HepG2 (cell line): ENCODE results near the gene SLC25A45. TPM values are rescaled to one million over a fixed set of nuclear protein-coding genes. Genes with fewer than 3 reads are reported as not detected.

Source experiments
- ATAC-seq: fragments of 200-7000 bp; cut with Tn5 transposase; 3 replicates; pipeline ENCODE4 v1.9.1; 2020; ENCODE audit warnings: mild to moderate bottlenecking, moderate library complexity
- BruUV-seq: library from RNA; stranded (reverse); fragments of 400-500 nt; replicated peaks from 2 replicates; lab custom pipeline; 2021; lab: Mats Ljungman, UMichigan
- CTCF ChIA-PET: fragments of 300-600 bp; formaldehyde crosslinking; extraction: SDS; loops from one replicate; lab custom pipeline; 2021; ENCODE audit warnings: low total read pairs, inconsistent platforms, low intra/inter-chr PET ratio; lab: Yijun Ruan, JAX
- POLR2A ChIA-PET: fragments of 350-600 bp; sonication (Branson Sonifier 250); formaldehyde crosslinking; loops from one replicate; lab custom pipeline; 2020; ENCODE audit warnings: antibody characterized with exemption, inconsistent platforms; lab: Yijun Ruan, JAX
- DNase-seq: peaks from one replicate; pipeline ENCODE4 v3.0.0-alpha.2; 2015; ENCODE audit warnings: low spot score
- FAIRE-seq: peaks from 3 replicates; lab custom pipeline; 2011; peaks lifted over from hg19 to GRCh38; lab: Jason Lieb, UNC
- H2AFZ ChIP-seq: one replicate; pipeline ENCODE4 v1.6.1; 2011; ENCODE audit warnings: low read length, inconsistent platforms
- H3K27ac ChIP-seq: fragments of 300-600 bp; 3 replicates; pipeline ENCODE4 v1.8.0; 2011; ENCODE audit warnings: mixed run types, mild to moderate bottlenecking, mixed read lengths, low read length, inconsistent platforms; ENCODE audit not compliant: insufficient read depth; ENCODE audit errors: extremely low read length
- H3K27me3 ChIP-seq, 2 experiments: fragments of 200-600 bp in 1 of 2; 2 replicates in 1 of 2; 3 replicates in 1 of 2; pipeline versions ENCODE4 v1.6.0 to v1.8.0; 2011; ENCODE audit warnings: low read length in 2 of 2, mild to moderate bottlenecking in 2 of 2, moderate library complexity in 2 of 2, inconsistent platforms in 1 of 2; ENCODE audit not compliant: insufficient read depth in 2 of 2, control insufficient read depth in 1 of 2
- H3K36me3 ChIP-seq, 2 experiments: fragments of 200-600 bp in 1 of 2; replicated peaks in 1 of 2; 2 replicates in 1 of 2; 3 replicates in 1 of 2; pipeline versions ENCODE4 v1.5.1 to v1.8.0; 2011; ENCODE audit warnings: low read length in 2 of 2, inconsistent platforms in 1 of 2; ENCODE audit not compliant: insufficient read depth in 2 of 2, control insufficient read depth in 1 of 2
- H3K4me1 ChIP-seq: 2 replicates; pipeline ENCODE4 v1.5.1; 2012; ENCODE audit warnings: low read length, inconsistent platforms; ENCODE audit not compliant: insufficient read depth
- H3K4me2 ChIP-seq: 2 replicates; pipeline ENCODE4 v1.6.0; 2011; ENCODE audit warnings: low read depth, low read length, inconsistent platforms
- H3K4me3 ChIP-seq, 3 experiments: fragments of 200-600 bp in 1 of 3; sonication (generic), shearing (Covaris generic) in 1 of 3; replicated peaks in 1 of 3; 2 replicates each; pipeline ENCODE4 v1.5.1; 2011 to 2016; ENCODE audit warnings: low read length in 3 of 3, inconsistent platforms in 2 of 3, low read depth in 2 of 3, mild to moderate bottlenecking in 2 of 3, control low read depth in 1 of 3, mixed read lengths in 1 of 3; ENCODE audit not compliant: insufficient read depth in 1 of 3
- H3K79me2 ChIP-seq: one replicate; pipeline ENCODE4 v1.6.1; 2011; ENCODE audit warnings: low read length, inconsistent platforms; ENCODE audit not compliant: insufficient read depth
- H3K9ac ChIP-seq: 2 replicates; pipeline ENCODE4 v1.6.0; 2011; ENCODE audit warnings: mild to moderate bottlenecking, low read depth, low read length, inconsistent platforms; ENCODE audit not compliant: insufficient read depth
- H3K9me3 ChIP-seq: 2 replicates; pipeline ENCODE4 v1.5.1; 2012; ENCODE audit warnings: mild to moderate bottlenecking, low read length
- H4K20me1 ChIP-seq: 2 replicates; pipeline ENCODE4 v1.6.0; 2011; ENCODE audit warnings: inconsistent platforms, mild to moderate bottlenecking, low read length, moderate library complexity; ENCODE audit not compliant: insufficient read depth
- AHR ChIP-seq: IDR thresholded peaks from 2 replicates; pipeline ENCODE4 v1.6.1; 2018; ENCODE audit warnings: missing genetic modification reagents, missing compliant biosample characterization
- ARNTL ChIP-seq: sonication (generic); formaldehyde crosslinking; IDR thresholded peaks from 2 replicates; pipeline ENCODE4 v1.4.0; 2020; ENCODE audit warnings: mild to moderate bottlenecking, missing genetic modification reagents
- GATAD2A ChIP-seq: IDR thresholded peaks from 2 replicates; pipeline ENCODE4 v1.6.1; 2016
- HNF4A ChIP-seq: sonication (generic); formaldehyde crosslinking; IDR thresholded peaks from 2 replicates; pipeline ENCODE4 v1.4.0; 2020; ENCODE audit warnings: missing genetic modification reagents
- IRF2 ChIP-seq: IDR thresholded peaks from 2 replicates; pipeline ENCODE4 v1.6.1; 2018; ENCODE audit warnings: missing genetic modification reagents, missing compliant biosample characterization
- MEIS1 ChIP-seq: sonication (generic); formaldehyde crosslinking; IDR thresholded peaks from 2 replicates; pipeline ENCODE4 v1.9.0; 2021; ENCODE audit warnings: mild to moderate bottlenecking, missing genetic modification reagents, moderate library complexity, borderline replicate concordance
- PITX1 ChIP-seq: sonication (generic); formaldehyde crosslinking; IDR thresholded peaks from 2 replicates; pipeline ENCODE4 v1.5.1; 2020; ENCODE audit warnings: mild to moderate bottlenecking, missing genetic modification reagents
- REPIN1 ChIP-seq: sonication (generic); formaldehyde crosslinking; IDR thresholded peaks from 2 replicates; pipeline ENCODE4 v1.8.0; 2022; ENCODE audit warnings: missing genetic modification reagents, low read depth, mild to moderate bottlenecking, borderline replicate concordance
- SALL1 ChIP-seq: sonication (generic); formaldehyde crosslinking; IDR thresholded peaks from 2 replicates; pipeline ENCODE4 v1.8.0; 2022; ENCODE audit warnings: mild to moderate bottlenecking, missing genetic modification reagents
- SATB2 ChIP-seq: sonication (generic); formaldehyde crosslinking; IDR thresholded peaks from 2 replicates; pipeline ENCODE4 v1.5.0; 2020; ENCODE audit warnings: missing genetic modification reagents
- SNAPC2 ChIP-seq: sonication (generic); formaldehyde crosslinking; IDR thresholded peaks from 2 replicates; pipeline ENCODE4 v1.8.1; 2022; ENCODE audit warnings: mild to moderate bottlenecking, missing genetic modification reagents
- ZFY ChIP-seq: sonication (generic); formaldehyde crosslinking; IDR thresholded peaks from 2 replicates; pipeline ENCODE4 v1.4.0; 2020; ENCODE audit warnings: missing genetic modification reagents
- ZNF34 ChIP-seq: sonication (generic); formaldehyde crosslinking; IDR thresholded peaks from 2 replicates; pipeline ENCODE4 v1.4.0; 2020; ENCODE audit warnings: mild to moderate bottlenecking, missing genetic modification reagents, borderline replicate concordance
- ZNF383 ChIP-seq: sonication (generic); formaldehyde crosslinking; IDR thresholded peaks from 2 replicates; pipeline ENCODE4 v1.4.0; 2020; ENCODE audit warnings: missing genetic modification reagents, mild to moderate bottlenecking, borderline replicate concordance
- ZNF629 ChIP-seq: sonication (generic); formaldehyde crosslinking; conservative IDR thresholded peaks from 2 replicates; pipeline ENCODE4 v1.5.0; 2020; ENCODE audit warnings: missing genetic modification reagents
- WGBS: methylation state at CpG from one replicate; pipeline ENCODE4 v1.1.6; 2017; ENCODE audit warnings: low lambda C conversion rate; 5-methylcytosine and 5-hydroxymethylcytosine counted together
- in situ Hi-C: cut with HindIII; loops from 2 replicates; pipeline ENCODE4 v1.10.0; 2017; ENCODE audit warnings: low pct_unique_long_range_greater_than_20kb; ENCODE audit not compliant: extremely low pct_ligation_motif_present
- intact Hi-C: fragments of 100-400 bp; cut with micrococcal nuclease; formaldehyde crosslinking; loops from one replicate; pipeline ENCODE4 v1.10.0; 2022; ENCODE audit not compliant: unreplicated experiment
- polyA plus RNA-seq, 8 experiments: library from polyadenylated mRNA; depleted of rRNA in 3 of 8; stranded (reverse) in 7 of 8; unstranded in 1 of 8; fragments of >200 nt; fragmentation: Illumina TruSeq in 4 of 8; extraction: Trizol in 4 of 8; gene quantifications; 2 replicates each; pipeline versions ENCODE4 v1.2.1 to v1.2.3, GENCODE V29; 2011 to 2016; ENCODE audit warnings: low read depth in 4 of 8, missing spikeins in 1 of 8, mixed read lengths in 1 of 8; ENCODE audit not compliant: insufficient read depth in 1 of 8
- total RNA-seq, 5 experiments: library from RNA; depleted of rRNA; stranded (reverse); fragments of >200 nt; fragmentation: Illumina TruSeq; extraction: Trizol; gene quantifications; 2 replicates each; pipeline ENCODE4 v1.2.3, GENCODE V29; 2016; ENCODE audit warnings: low read depth in 1 of 5
- TF ChIP-seq, protein P1 (sequence below): sonication (generic); formaldehyde crosslinking; IDR thresholded peaks from 2 replicates; pipeline ENCODE4 v1.8.0; 2022; ENCODE audit warnings: missing genetic modification reagents, low read depth, mild to moderate bottlenecking, borderline replicate concordance
- TF ChIP-seq, protein P2 (sequence below): sonication (generic); formaldehyde crosslinking; IDR thresholded peaks from 2 replicates; pipeline ENCODE4 v1.9.0; 2022; ENCODE audit warnings: low read depth, missing genetic modification reagents
- TF ChIP-seq, protein P3 (sequence below), 2 experiments: sonication (generic) in 1 of 2; formaldehyde crosslinking in 1 of 2; IDR thresholded peaks; 2 replicates each; pipeline versions ENCODE4 v1.4.0 to v1.6.1; 2018 to 2020; ENCODE audit warnings: missing genetic modification reagents in 2 of 2, borderline replicate concordance in 1 of 2, low read depth in 1 of 2, mild to moderate bottlenecking in 1 of 2, missing biosample characterization in 1 of 2

Gene SLC25A45
- total and polyA plus RNA-seq, 2 of the 13 experiments (the other 11 are each of a cell fraction or from before 2014, with no cell fraction given), result 1.2 to 3.4 TPM

DNA sequence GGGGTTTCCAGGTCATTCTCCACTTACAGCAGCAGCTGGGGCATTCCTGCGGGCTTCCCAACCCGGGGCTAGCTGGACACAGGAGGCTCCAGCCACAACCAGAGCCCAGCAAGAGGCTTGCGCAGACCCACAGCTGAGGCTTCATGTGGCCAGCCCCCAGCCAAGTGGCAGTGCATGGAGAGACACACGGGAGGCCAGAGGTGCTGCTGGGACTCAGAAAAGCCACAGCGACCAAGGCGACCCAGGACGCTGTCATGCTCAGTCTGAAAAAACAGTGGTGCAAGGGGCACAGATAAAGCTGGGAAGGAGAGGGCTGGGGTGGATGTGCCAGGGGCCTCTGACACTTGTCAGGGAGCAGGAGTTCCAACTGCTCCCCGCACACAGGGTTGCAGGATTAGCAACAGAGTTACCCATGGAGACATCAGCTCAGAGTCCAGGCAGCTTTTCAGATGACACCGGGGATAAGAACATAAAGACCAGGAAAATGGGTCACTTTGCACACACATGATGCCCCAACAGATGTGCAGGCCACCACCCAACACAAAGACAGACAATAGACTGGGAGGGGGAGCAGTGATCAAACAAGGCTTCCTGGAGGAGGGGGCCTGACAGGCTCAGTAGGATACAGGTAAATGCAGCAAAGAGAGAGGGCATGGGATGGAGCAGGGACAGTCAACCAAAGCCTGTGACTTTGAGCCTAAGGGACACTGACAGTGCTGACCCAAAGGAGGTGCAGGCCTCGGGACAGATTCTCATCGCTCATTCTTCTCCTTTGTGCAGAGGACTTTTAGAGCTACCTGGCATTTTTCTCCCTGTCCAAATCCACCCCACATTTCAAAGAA lies 33.3 kb upstream of the SLC25A45 start:
- ChIA-PET POLR2A (interaction anchor here (0.6 to 17.8 kb wide), 19 partner anchors 11 to 281 kb away, joined by 3 to 952 read pairs (median 38); partner anchors contain the start of genes FRMD8, MALAT1, SLC25A45 and TIGD3), CTCF (interaction anchor here (1.9 to 2.7 kb wide), 5 partner anchors 15 to 95 kb away, joined by 6 to 20 read pairs (median 13); no protein-coding TSS in a partner anchor)
- Histone ChIP-seq H3K4me2 (peak overlapping the region; percentile 99), H3K27me3 (no peaks in the 10 kb centered on the region; a peak in 1 of 5 replicates), H3K9me3 (no peaks in the 10 kb centered on the region), H3K4me3 (peak overlapping the region; percentile 46 to 87 (median 54); a peak in 5 of 6 replicates), H2AFZ (no peak overlapping the region), H3K9ac (peak overlapping the region; percentile 100), H3K36me3 (peaks cover 0 to 13% of the 10 kb centered on the region in 2 experiments; a peak in 1 of 5 replicates), H4K20me1 (no peaks in the 10 kb centered on the region), H3K4me1 (peaks cover 64% of the 10 kb centered on the region), H3K79me2 (peaks cover 29% of the 10 kb centered on the region), H3K27ac (peak overlapping the region; percentile 100)
- peak; percentile 60 for FAIRE-seq
- intact Hi-C loops, result loop anchor here (2.0 to 5.0 kb wide), 4 partner anchors 33 to 97 kb away; partner anchors contain the start of gene SLC25A45
- WGBS, result 0% methylated on average over 5 of the region's 11 CpGs
- in situ Hi-C loops, result loop anchor here (5.0 kb wide), 1 partner anchor 33 kb away; the partner anchor contains the start of gene SLC25A45
- no TSS peak for BruUV-seq
- peak; percentile 65 for DNase-seq
- peak; percentile 8 for ATAC-seq
- TF ChIP-seq, protein P1, sequence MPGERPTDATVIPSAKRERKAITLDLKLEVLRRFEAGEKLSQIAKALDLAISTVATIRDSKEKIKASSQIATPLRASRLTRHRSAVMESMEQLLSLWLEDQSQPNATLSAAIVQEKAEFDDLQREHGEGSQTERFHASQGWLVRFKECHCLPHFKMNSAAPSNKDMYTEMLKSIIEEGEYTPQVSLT (CRISPR knock-in tag), result no peak
- TF ChIP-seq REPIN1 (CRISPR knock-in tag) (0 out of 2 replicates have a peak, but pooled peaks have one; percentile 13), SALL1 (CRISPR knock-in tag) (0 out of 2 replicates have a peak, but pooled peaks have one; percentile 26), ZNF383 (CRISPR knock-in tag) (0 out of 2 replicates have a peak, but pooled peaks have one; percentile 51), ARNTL (CRISPR knock-in tag) (peak; percentile 34; the same call in 1 of the 2 replicates), HNF4A (peak; percentile 62), SNAPC2 (CRISPR knock-in tag) (0 out of 2 replicates have a peak, but pooled peaks have one; percentile 21), ZFY (CRISPR knock-in tag) (0 out of 2 replicates have a peak, but pooled peaks have one; percentile 4), ZNF34 (CRISPR knock-in tag) (0 out of 2 replicates have a peak, but pooled peaks have one; percentile 21), GATAD2A (CRISPR knock-in tag) (0 out of 2 replicates have a peak, but pooled peaks have one; percentile 6), IRF2 (CRISPR knock-in tag) (0 out of 2 replicates have a peak, but pooled peaks have one; percentile 8), MEIS1 (CRISPR knock-in tag) (0 out of 2 replicates have a peak, but pooled peaks have one; percentile 34), SATB2 (no peak), AHR (CRISPR knock-in tag) (no peak), ZNF629 (CRISPR knock-in tag) (peak; percentile 87), PITX1 (CRISPR knock-in tag) (peak; percentile 54; the same call in 1 of the 2 replicates)
- TF ChIP-seq, protein P2, sequence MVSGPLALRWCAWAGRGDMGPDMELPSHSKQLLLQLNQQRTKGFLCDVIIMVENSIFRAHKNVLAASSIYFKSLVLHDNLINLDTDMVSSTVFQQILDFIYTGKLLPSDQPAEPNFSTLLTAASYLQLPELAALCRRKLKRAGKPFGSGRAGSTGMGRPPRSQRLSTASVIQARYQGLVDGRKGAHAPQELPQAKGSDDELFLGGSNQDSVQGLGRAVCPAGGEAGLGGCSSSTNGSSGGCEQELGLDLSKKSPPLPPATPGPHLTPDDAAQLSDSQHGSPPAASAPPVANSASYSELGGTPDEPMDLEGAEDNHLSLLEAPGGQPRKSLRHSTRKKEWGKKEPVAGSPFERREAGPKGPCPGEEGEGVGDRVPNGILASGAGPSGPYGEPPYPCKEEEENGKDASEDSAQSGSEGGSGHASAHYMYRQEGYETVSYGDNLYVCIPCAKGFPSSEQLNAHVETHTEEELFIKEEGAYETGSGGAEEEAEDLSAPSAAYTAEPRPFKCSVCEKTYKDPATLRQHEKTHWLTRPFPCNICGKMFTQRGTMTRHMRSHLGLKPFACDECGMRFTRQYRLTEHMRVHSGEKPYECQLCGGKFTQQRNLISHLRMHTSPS (CRISPR knock-in tag), result peak; percentile 14; the same call in 1 of the 2 replicates
- TF ChIP-seq, protein P3, sequence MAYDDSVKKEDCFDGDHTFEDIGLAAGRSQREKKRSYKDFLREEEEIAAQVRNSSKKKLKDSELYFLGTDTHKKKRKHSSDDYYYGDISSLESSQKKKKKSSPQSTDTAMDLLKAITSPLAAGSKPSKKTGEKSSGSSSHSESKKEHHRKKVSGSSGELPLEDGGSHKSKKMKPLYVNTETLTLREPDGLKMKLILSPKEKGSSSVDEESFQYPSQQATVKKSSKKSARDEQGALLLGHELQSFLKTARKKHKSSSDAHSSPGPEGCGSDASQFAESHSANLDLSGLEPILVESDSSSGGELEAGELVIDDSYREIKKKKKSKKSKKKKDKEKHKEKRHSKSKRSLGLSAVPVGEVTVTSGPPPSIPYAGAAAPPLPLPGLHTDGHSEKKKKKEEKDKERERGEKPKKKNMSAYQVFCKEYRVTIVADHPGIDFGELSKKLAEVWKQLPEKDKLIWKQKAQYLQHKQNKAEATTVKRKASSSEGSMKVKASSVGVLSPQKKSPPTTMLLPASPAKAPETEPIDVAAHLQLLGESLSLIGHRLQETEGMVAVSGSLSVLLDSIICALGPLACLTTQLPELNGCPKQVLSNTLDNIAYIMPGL (CRISPR knock-in tag; IDR thresholded peaks at IDR 0.05; ENCODE audit: borderline replicate concordance in 1 of 2, low read depth in 1 of 2), result peak in 1 of 2 experiments; percentile 3; a peak in 1 of 4 replicates
